ENCODE results near the gene TES.

Gene TES

DNA sequence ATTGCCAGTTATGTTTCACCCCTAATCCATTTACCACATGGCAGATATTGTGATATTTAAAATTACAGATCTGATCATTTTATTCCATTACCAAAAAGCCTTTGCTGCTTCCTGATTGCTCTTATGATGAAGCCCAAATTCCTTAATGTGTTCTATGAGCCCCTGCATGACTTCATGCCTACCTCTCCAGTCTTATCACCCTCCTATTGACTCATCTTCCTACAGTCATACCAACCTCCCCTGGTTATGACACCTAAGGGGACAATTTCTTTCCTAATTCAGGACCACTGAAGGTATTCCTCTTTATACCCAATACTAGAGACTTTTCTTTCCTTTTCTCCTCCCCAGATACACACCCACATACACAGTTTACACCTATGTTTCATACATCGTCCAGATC, 36.0 kb downstream of the TES start:
- no peak for DNase-seq (ENCODE audit: low spot score)

DNA sequence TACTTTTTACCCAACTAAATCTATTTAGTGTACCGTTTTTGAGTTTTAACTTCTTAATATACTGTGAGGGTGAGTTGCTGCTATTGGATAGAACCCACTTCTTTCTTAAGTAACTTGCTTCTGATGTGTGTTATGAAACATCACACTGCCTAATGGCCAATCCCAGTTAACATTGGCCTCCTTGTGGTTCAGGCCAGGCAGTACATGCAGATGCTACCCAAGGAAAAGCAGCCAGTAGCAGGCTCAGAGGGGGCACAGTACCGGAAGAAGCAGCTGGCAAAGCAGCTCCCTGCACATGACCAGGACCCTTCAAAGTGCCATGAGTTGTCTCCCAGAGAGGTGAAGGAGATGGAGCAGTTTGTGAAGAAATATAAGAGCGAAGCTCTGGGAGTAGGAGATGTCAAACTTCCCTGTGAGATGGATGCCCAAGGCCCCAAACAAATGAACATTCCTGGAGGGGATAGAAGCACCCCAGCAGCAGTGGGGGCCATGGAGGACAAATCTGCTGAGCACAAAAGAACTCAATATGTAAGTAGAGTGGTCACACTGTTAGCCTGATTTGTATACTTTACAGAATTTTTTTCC, 39.7 kb downstream of the TES start:
- no peak for DNase-seq (ENCODE audit: low spot score)

DNA sequence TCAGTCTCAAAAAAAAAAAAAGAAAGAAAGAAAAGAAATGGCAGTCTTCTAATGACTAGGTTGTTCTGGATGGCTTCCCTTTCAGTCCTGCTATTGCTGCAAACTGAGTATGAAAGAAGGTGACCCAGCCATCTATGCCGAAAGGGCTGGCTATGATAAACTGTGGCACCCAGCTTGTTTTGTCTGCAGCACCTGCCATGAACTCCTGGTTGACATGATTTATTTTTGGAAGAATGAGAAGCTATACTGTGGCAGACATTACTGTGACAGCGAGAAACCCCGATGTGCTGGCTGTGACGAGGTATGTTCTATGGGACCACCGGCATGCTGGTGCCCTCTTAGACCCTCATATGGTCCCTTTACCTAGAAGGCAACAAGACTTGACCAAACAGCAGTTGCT, 41.3 kb downstream of the TES start:
- no peak for DNase-seq (ENCODE audit: low spot score)

DNA sequence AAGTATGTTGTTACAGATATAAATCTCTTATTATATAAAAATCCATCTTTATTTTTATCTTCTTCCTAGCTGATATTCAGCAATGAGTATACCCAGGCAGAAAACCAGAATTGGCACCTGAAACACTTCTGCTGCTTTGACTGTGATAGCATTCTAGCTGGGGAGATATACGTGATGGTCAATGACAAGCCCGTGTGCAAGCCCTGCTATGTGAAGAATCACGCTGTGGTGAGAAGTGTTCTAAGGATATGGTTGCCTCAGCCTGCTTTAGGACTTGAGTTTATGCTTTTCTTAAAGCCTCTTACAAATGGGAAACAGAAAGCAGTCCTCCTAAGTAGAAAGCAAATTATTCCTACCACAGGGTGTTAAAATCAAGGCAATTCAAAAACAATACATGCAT, 41.9 kb downstream of the TES start:
- no peak for DNase-seq (ENCODE audit: low spot score)

DNA sequence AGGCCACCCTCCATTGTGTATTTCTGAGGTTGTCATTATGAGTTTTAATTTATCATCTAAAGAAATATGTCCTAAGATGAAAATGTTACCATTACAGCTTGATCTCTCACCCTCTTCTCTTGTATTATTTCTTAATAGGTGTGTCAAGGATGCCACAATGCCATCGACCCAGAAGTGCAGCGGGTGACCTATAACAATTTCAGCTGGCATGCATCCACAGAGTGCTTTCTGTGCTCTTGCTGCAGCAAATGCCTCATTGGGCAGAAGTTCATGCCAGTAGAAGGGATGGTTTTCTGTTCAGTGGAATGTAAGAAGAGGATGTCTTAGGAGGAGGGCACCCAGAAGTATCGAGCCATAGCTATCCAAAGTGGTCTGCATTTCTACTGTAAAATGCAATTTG, 46.8 kb downstream of the TES start:
- DNase-seq (ENCODE audit: low spot score): no peak

DNA sequence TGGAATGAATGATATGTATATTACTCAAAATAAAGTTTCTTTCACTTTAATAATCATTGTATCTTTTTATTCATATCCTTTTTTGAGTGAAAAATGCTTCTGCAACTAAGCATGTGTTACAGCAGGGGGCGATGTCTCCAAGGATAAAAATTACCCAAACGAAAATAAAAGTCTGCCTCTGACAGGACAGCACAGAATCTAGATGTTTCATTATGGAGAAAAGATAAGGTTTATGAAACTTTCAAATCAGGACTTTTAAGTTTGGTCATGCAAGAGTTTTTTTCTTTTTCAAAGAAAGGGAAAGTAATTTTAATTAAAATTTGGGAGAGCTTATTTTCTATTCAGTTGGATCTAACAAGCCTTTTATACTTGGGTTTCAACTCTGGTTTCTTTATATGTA, 48.4 kb downstream of the TES start:
- peak; percentile 9 for DNase-seq (ENCODE audit: low spot score)

DNA sequence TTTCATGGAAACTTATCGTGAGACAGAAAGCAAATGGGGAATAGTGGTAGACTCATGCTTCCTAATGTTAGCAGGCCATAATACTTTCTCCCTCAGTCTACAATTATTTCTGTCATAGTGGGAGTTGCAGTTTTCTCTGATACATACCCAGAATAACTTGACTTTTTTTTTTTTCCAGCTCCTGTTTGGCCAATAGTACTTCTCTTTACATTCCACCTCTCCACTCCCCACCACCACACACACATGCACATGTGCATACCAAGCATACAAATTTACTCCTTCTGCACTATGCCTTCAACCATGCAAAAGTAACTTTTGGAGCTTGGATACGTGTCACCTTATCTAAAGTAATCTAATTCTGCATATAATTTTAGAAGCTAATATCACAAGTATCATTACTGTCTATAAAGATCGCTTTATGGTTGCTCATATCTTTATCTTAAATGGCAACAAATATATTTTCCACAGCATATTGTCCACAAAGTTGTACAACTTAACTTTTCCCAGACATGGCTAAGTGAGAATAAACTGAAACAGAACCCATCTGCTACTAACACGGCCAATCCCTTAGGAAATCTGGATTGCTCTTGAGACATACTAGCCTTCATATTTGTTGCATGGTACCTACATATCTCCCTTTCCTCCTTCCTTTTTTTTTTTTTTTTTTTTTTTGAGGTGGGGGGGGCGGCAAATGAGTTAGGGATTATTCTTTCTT, 49.0 kb downstream of the TES start:
- DNase-seq (ENCODE audit: low spot score): no peak

DNA sequence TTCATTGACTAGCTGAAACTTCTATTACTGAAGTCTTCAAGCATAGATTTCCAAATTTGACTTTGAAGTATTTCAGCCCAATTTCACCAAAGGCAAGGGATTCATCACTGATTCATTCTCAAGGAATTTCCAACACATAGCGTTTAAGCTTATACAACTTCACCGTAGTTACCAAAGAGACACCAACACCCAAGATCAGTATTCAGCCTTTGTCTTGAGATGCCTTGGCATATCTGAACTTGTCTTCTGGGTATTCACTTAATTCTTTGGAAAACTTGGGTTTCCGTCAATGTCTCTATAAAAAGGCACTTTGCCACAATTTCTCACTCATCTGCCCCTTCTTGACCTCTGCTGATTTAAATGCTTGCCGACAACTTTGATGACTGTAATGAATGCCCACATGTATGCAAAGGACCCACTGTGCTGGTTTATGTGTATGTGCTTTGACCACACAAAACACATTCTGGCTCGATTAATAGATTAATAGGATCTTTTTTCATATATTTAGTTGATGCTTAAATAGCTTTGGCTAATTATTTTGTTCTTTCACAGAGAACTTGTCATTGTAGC, 49.6 kb downstream of the TES start:
- DNase-seq (ENCODE audit: low spot score): no peak

DNA sequence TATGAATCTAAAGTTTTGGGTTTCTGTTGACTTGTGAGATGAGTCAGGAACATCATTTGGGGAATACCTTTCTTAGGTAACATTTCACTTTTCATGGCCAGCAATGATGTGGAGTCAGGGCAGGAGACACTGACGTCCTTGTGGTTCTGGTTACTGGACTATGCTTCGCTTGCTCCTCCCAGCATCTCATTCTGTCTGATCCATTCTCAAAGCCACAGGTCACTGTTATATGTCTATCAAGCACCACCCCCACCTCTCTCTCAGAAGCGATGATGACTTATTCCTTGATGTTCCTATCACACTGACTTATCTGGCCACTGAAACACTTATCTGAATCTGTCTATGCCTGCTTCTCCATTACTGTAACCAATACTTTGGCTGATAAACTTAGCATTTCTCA, 51.6 kb downstream of the TES start:
- DNase-seq (ENCODE audit: low spot score): no peak

DNA sequence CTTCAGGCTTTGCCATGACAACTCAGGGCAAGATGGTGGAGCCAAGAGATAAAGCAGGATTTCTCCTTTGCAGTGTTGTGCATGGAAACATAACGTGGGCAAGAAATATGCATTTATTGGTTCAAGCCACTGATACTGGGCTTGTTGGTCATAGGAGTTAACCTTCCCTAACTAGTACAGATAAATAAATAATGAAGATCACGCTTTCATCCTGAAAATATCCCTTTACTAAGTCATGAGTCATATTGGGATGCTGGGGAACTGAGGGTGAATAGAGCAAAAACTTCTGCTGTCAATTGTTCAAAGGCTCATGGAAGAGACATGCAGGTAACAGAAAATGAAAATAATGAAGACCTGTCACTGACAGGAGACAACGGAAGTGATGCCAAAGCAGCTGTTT, 55.5 kb downstream of the TES start:
- DNase-seq (ENCODE audit: low spot score): no peak

DNA sequence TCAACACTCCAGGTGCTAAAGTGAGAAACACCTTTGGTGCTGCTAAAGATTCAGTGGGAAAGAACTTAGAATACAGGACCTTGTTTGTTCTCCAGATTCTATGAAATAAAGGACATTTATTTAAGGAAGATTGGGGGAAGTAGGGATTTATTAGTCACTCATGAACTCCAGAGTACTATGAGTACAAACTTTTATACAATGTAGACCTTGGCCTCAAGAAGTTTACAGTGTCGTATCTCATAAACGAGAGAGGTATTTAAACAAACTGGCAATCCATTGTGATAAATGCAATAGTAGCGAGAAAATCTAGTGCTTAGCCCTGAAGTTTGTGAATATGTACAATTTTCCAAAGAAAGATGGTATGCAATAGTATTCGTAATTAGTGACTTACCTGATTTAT, 59.1 kb downstream of the TES start:
- DNase-seq (ENCODE audit: low spot score): no peak

DNA sequence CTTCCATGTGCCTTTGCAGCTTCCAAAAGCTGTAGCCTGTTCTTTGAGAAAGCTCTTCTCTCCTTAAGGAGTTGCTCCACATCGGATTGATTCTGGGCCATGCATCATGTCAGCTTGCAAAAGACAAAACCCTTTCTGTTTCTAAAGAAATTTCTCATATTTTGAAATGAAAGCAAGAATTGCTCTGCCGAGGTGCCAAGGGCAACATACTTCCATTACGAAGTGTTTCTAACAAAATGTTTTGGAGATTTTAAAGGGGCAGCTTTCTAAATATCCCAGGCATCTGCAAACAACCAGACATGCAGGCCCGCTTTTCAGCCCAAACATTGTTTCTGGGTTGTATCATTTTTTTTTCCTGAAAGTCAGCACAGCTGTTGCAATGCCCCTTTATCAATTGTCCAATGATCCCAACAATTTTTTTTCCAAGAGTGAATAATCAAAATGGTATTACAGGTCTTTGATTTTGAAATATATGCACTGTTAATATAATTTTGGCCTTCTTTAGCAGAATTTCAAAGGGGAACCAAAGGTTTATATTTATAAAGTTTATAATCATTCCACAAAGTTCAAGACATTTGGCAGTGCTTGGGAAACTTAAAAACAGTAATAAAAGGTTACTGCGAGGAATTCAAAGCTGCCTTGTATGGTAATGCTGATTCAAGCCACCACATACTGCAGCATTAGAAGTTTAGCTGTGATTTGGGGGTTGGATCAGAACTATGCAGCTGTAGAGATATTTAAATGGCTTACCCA, 61.0 kb downstream of the TES start:
- no peak for DNase-seq (ENCODE audit: low spot score)

DNA sequence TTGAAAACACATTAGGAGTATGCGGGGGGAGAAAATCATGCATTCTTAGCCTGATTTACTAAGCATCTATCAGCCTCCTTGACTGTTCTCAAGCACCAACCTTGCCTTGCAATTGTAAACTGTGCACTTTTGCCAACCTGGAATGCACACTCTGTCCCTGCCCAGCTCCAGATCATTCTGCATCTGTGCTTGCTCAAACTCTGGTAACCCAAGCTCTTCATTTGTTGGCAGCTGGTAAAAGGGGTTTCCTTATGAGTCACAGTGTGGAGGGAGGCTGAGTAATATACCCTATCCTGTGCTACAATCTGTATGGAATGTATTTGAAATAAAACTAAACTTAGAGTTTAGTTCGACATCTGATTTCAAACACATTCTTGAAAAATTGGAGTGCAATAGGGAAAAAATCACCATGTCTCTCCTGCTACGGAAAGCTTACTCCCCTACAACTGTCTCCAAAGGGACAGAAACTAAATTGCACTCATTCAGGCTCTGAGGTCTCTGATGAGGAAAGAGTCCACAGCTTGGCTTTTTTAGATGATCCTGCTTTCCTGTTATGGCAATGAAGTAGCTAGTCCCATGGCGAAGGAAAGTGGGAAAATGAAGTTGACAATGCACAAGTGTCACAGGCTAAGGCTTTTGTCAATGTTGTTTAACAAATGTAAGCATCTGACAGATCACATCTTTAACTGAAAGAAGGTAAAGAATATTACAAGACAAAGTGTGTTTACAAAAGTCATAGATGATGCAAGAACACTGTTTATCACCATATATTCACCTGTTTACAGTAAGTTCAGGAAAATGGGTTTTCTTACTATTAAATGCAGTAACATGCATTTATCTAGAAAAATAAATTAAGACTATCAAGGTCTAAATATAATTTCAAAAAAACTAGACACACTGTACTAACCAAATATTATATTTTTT, 61.9 kb downstream of the TES start:
- no peak for DNase-seq (ENCODE audit: low spot score)

DNA sequence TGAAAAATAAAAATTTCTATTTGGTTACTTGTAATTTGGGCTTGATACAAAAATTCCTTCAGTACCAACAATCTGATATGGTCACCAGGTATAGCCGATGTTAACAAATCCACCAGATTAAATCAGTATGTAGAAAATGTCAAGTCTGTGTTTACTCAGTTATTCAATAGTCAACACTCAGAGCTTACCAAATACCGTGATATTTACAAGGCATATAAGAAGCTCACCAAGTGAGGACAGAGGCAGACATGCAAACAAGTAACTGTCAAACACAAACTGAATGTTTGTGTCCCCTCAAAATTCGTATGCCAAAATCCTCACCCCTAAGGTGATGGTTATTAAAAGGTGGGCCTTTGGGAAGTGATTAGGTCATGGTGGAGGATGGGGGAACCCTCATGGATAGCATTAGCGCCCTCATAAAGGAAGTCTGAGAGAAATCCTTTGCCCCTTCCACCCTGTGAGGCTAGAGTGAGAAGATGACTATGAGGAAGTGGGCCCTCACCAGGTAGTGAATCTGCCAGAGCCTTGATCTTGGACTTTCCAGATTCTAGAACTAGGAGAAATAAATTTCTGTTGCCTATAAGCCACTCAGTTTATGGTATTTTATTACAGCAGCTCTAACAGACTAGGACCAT, 63.1 kb downstream of the TES start:
- no peak for DNase-seq (ENCODE audit: low spot score)

DNA sequence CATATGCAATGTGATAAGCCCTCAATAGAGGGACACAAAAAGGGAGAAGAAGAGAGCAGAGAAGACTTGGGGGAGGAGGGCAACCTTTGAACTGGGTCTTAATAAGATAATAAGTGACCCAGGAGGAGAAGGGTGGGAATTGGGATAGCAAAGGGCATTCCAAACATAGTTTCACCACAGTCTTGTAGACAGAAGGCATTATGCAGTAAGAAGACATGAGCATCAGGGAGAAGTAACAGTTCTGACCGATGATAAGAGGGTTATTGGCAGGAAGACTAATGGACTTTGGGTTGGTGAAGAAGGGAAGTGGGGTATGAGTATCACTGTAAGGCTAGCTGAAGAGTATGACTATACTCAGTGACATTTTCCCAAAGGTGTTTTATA, 63.6 kb downstream of the TES start:
- DNase-seq (ENCODE audit: low spot score): no peak

DNA sequence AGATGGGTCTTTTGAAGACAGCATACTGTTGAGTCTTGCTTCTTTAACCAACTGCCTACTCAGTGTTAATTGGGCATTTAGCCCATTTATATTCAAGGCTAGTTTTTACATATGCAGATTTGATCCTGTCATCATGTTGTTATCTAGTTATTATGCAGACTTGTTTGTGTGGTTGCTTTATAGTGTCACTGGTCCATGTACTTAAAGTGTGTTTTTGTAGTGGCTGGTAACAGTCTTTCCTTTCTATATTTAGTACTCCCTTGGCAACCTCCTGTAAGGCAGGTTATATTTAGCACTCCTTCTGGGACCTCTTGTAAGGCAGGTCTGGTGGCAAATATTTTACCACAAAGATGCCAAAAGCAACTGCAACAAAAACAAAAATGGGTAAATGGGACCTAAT, 66.7 kb downstream of the TES start:
- no peak for DNase-seq (ENCODE audit: low spot score)

DNA sequence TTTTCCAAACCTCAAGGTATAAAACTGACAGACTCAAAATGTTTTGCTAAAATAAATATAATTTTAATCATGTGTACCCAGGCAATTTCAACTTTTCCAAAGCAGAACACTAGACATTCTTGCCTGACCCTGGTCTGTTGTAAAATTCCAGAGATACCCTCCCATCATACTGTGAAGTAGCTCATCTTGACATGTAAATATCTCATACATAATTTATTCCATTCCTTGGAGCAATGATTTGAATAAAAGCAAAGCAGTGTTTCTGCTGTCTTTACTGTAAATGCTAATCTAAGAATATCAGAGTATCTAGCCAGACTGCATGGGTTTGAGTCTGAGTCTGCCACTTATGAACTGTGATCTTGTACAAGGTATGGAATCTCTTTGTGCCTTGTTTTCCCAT, 68.9 kb downstream of the TES start:
- no peak for DNase-seq (ENCODE audit: low spot score)

DNA sequence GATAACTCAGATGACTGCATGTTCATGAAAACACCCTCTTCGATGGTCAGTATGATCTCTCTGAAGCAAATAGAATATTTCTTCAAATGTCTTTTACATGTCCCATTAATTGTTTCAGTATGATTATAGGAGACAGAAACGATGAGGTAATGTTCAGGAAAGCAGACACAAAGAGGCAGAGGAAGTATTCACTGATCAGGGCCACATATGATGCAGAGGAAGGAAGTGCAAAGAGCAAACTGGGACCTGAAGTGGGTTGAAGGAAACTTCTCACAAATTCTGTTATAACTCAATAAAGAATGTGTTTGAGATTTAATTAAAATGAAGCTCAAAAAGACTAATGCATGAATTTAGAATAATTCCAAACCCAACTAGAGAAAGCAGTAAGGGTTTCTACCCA, 70.5 kb downstream of the TES start:
- no peak for DNase-seq (ENCODE audit: low spot score)

DNA sequence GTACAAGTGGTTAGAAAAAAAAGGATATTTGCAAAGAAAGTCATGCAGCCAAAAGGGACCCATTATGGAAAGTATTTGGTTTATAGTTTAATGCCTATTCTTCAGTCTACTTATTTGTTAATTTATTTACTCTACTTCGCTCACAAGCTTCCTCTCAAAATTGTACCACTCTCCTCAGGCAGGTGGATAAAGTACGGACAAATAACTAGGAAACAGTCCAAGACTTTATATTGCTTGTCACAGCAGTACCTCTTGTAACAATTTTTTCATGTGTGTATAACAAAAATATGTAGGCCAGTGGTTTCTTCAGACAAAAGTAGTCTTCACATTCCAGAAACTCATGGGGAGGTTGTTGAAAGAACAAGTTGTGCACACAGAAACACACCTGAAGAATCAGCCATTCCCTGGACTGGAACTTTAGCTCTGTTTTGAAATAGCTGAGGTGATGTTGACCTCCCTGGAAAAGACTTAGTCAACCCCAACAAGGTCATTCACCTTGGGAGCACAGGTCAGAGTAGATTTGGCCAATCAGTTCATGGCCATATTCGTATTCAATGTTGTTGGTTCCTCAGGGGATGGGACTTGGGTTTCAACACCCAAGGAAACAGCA, 73.4 kb downstream of the TES start:
- no peak for DNase-seq (ENCODE audit: low spot score)

DNA sequence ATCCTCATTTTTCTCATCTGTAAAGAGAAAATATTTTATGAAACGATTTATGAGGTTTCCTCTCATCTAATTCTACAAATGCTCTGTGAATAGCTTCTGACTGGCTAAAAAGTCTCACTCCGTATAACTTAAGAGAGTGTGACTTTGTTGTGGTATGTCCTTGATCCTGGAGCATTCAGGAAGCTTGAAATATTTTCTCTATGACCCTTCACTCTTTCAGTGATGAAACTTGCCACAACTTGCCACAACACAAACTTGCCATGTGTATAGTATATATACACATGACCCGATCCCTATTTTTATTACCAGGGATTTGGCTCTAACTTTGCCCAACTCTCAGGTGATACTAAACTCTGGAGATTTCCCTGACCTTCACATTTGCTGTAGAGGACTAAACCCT, 74.1 kb downstream of the TES start:
- DNase-seq (ENCODE audit: low spot score): no peak

DNA sequence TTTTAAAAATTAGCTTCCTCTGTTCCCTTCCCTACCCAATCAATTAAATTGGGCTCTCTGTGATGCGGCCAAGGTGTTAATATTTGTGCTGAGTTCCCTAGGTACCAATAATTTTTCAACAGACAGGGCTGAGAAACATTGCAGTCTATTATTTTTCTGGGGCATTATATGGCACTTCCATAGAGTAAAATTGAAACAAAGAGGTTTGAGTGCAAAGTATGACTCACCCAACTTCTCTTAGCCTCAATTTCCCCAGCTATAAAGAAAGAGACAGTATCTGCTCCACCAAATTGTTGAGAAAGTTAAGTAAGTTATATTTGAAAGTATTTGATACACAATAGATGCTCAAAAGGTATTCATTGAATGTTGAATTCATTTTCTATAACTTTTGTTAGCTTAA, 74.9 kb downstream of the TES start:
- no peak for DNase-seq (ENCODE audit: low spot score)

Data from cerebellar cortex (tissue), 1 donor.